Measurements from ENCODE around the gene CELF1.

DNA sequence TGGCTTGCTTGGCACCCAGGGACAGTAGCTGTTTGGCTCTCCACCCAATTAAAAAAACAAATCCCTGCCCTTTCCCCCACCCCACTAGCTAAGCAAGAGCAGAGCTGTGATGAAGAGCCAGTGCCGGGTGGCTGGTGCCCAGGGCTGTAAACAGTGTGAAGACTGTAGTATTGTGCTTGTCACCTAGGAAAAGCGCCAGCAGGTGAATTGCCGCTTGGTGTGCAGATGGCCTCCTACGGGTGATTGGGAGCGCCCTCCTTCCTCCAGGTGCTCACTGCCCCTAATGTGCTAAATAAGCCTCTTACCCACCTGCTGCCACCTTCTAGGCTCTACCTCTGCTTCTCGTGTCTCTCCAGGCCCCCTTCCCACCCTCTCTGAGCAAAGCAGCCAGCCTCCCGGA is 85.6 kb downstream of the CELF1 start:
- TF ChIP-seq, protein P1, sequence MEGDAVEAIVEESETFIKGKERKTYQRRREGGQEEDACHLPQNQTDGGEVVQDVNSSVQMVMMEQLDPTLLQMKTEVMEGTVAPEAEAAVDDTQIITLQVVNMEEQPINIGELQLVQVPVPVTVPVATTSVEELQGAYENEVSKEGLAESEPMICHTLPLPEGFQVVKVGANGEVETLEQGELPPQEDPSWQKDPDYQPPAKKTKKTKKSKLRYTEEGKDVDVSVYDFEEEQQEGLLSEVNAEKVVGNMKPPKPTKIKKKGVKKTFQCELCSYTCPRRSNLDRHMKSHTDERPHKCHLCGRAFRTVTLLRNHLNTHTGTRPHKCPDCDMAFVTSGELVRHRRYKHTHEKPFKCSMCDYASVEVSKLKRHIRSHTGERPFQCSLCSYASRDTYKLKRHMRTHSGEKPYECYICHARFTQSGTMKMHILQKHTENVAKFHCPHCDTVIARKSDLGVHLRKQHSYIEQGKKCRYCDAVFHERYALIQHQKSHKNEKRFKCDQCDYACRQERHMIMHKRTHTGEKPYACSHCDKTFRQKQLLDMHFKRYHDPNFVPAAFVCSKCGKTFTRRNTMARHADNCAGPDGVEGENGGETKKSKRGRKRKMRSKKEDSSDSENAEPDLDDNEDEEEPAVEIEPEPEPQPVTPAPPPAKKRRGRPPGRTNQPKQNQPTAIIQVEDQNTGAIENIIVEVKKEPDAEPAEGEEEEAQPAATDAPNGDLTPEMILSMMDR (IDR thresholded peaks at IDR 0.05), result no peak
- no peak for TF ChIP-seq POLR2A (IDR thresholded peaks at IDR 0.05)
